ENCODE measurements around the gene PCDH1. TPM values are rescaled to one million over a fixed set of nuclear protein-coding genes. Genes with fewer than 3 reads are reported as not detected.
"Not testable (repeated sequence)": the region's sequence is repeated elsewhere in the genome, so short reads cannot be mapped to it uniquely, and the experiment has no call there.

Gene PCDH1
- polyA plus RNA-seq, 1 experiment = 0.12 TPM

GRCh38 chr5:141898448-141899049 lies 20.3 kb upstream of the PCDH1 start:
- H3K27me3 ChIP-seq (ENCODE audit: control insufficient read depth, insufficient read depth, low read length) = peaks cover 16% of the 10 kb centered on the region
- H3K9me3 ChIP-seq (ENCODE audit: control insufficient read depth, insufficient read depth, low read length) = no peaks in the 10 kb centered on the region; the same call in 1 of the 2 replicates
- no peak overlapping the region for H3K4me3 ChIP-seq (ENCODE audit: low read depth, low read length)
- TF ChIP-seq, protein P1, sequence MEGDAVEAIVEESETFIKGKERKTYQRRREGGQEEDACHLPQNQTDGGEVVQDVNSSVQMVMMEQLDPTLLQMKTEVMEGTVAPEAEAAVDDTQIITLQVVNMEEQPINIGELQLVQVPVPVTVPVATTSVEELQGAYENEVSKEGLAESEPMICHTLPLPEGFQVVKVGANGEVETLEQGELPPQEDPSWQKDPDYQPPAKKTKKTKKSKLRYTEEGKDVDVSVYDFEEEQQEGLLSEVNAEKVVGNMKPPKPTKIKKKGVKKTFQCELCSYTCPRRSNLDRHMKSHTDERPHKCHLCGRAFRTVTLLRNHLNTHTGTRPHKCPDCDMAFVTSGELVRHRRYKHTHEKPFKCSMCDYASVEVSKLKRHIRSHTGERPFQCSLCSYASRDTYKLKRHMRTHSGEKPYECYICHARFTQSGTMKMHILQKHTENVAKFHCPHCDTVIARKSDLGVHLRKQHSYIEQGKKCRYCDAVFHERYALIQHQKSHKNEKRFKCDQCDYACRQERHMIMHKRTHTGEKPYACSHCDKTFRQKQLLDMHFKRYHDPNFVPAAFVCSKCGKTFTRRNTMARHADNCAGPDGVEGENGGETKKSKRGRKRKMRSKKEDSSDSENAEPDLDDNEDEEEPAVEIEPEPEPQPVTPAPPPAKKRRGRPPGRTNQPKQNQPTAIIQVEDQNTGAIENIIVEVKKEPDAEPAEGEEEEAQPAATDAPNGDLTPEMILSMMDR (IDR thresholded peaks at IDR 0.05; ENCODE audit: low read depth, low read length) = no peak
- CTCF ChIA-PET = no interaction called here
- no peak overlapping the region for H3K27ac ChIP-seq (ENCODE audit: low read depth, low read length)
- POLR2A ChIA-PET = no interaction called here
- DNase-seq (ENCODE audit: low read depth, low spot score) = no peak

GRCh38 chr5:141897425-141897824 lies 19.2 kb upstream of the PCDH1 start:
- TF ChIP-seq, protein P1 (IDR thresholded peaks at IDR 0.05; ENCODE audit: low read depth, low read length) = no peak
- POLR2A ChIA-PET = no interaction called here

GRCh38 chr5:141890429-141890828 lies 12.2 kb upstream of the PCDH1 start:
- H3K4me3 ChIP-seq (ENCODE audit: low read depth, low read length); H3K27ac ChIP-seq (ENCODE audit: low read depth, low read length); POLR2A ChIA-PET; DNase-seq (ENCODE audit: low read depth, low spot score); H3K9me3 ChIP-seq (ENCODE audit: control insufficient read depth, insufficient read depth, low read length): not testable (repeated sequence)
- peaks cover 13% of the 10 kb centered on the region for H3K27me3 ChIP-seq (ENCODE audit: control insufficient read depth, insufficient read depth, low read length)
- CTCF ChIA-PET = interaction anchor here (1.0 to 5.0 kb wide), 4 partner anchors 11 to 199 kb away, joined by 3 to 48 read pairs (median 22); partner anchors contain the start of genes PCDH1 and PCDH12

More at GRCh38 chr5:141897425-141897824, 19.2 kb upstream of the PCDH1 start:
- no peak for DNase-seq (ENCODE audit: low read depth, low spot score)
- Histone ChIP-seq H3K4me3 (ENCODE audit: low read depth, low read length) (no peak overlapping the region), H3K27ac (ENCODE audit: low read depth, low read length) (no peak overlapping the region), H3K27me3 (ENCODE audit: control insufficient read depth, insufficient read depth, low read length) (peaks cover 12% of the 10 kb centered on the region), H3K9me3 (ENCODE audit: control insufficient read depth, insufficient read depth, low read length) (no peaks in the 10 kb centered on the region; the same call in 1 of the 2 replicates)
- CTCF ChIA-PET = interaction anchor here (1.1 to 1.8 kb wide), 3 partner anchors 18 to 205 kb away, joined by 3 to 7 read pairs (median 6); no protein-coding TSS in a partner anchor

DNA sequence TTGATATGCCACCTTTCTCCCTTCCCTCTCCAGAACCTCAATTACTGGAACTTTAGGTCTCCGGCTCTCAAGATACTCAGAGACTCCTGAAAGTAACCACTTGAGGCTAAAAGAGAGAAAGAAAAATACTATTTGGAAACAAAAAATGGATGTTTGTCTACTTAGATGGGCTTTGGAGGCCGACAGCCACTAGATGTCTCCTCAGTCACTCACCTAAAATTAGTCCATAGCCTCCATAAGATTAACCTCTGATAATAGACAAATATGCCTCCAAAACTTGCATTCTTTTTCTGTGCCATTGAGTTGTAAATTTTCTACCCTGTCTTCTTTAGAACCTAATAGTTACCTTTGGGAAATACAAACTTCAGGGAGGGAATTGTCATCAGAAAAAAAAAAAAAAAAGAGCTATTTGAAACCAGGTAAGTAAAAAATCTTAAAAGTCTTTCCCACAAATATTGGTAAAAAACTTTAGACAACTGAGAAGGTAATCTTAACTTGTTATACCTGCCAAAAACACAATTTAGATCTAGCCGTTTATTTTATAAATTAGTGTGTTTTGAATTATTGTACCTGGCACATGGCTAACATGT lies 11.2 kb upstream of the PCDH1 start:
- peaks cover 14% of the 10 kb centered on the region for H3K27me3 ChIP-seq (ENCODE audit: control insufficient read depth, insufficient read depth, low read length)
- CTCF ChIA-PET = interaction anchor here (0.5 to 5.0 kb wide), 9 partner anchors 10 to 222 kb away, joined by 3 to 48 read pairs (median 3); partner anchors contain the start of genes PCDH1 and PCDH12
- H3K27ac ChIP-seq (ENCODE audit: low read depth, low read length) = no peak overlapping the region
- H3K4me3 ChIP-seq (ENCODE audit: low read depth, low read length) = no peak overlapping the region
- POLR2A ChIA-PET = no interaction called here
- DNase-seq (ENCODE audit: low read depth, low spot score) = no peak
- TF ChIP-seq, protein P1 (IDR thresholded peaks at IDR 0.05; ENCODE audit: low read depth, low read length) = peak; percentile 46
- H3K9me3 ChIP-seq (ENCODE audit: control insufficient read depth, insufficient read depth, low read length) = no peaks in the 10 kb centered on the region

- TF ChIP-seq, protein P1 (IDR thresholded peaks at IDR 0.05; ENCODE audit: low read depth, low read length) = no peak
- H3K9me3 ChIP-seq (ENCODE audit: control insufficient read depth, insufficient read depth, low read length) = no peaks in the 10 kb centered on the region
- POLR2A ChIA-PET = interaction anchor here (1.8 kb wide), 1 partner anchor 39 kb away, joined by 4 read pairs; the partner anchor contains the start of gene DELE1
- H3K27ac ChIP-seq (ENCODE audit: low read depth, low read length) = no peak overlapping the region
- no peak for DNase-seq (ENCODE audit: low read depth, low spot score)
- no peak overlapping the region for H3K4me3 ChIP-seq (ENCODE audit: low read depth, low read length)
- H3K27me3 ChIP-seq (ENCODE audit: control insufficient read depth, insufficient read depth, low read length) = peaks cover 54% of the 10 kb centered on the region
- CTCF ChIA-PET = interaction anchor here (1.7 to 8.6 kb wide), 3 partner anchors 77 to 189 kb away, joined by 9 to 169 read pairs (median 130); no protein-coding TSS in a partner anchor
Observed at GRCh38 chr5:141883892-141884318, 5.7 kb upstream of the PCDH1 start.

Measured in AG04450 (cell line).